OCI-LY7 (cell line): ENCODE results near the gene PLEKHM3.

ENCODE experiments used
- EZH2phosphoT487 ChIP-seq: fragments of 200-600 bp; sonication (generic); IDR thresholded peaks from 2 replicates; pipeline ENCODE4 v1.6.1; 2018; ENCODE audit warnings: low read depth, borderline replicate concordance, mild to moderate bottlenecking, mixed run types, antibody characterized with exemption, low read length, moderate library complexity, mixed read lengths
- TF ChIP-seq, protein P1 (sequence below): fragments of 200-600 bp; sonication (generic); conservative IDR thresholded peaks from 2 replicates; pipeline ENCODE4 v1.5.1; 2014; ENCODE audit warnings: mild to moderate bottlenecking, antibody characterized with exemption, low read length, moderate library complexity, mixed read lengths

DNA sequence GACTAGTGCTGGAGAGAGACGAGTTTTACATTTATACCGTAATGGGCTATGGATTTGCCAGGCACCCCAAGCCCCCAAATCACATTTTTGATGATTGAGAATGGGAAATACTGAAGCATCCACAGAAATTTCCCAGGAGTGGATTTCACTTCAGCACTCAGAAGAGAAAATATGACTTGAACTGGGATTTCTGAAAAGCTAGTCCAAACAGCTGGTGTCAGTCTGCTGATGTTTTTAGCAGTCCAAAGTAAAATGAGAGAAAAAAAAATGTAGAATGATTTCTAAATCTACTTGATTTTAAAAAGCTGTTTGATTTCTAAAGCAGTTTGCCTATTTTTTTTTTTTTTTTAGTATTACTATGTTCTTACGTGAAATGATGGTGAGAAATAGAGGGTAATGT, 105.0 kb downstream of the PLEKHM3 start:
- TF ChIP-seq, protein P1, sequence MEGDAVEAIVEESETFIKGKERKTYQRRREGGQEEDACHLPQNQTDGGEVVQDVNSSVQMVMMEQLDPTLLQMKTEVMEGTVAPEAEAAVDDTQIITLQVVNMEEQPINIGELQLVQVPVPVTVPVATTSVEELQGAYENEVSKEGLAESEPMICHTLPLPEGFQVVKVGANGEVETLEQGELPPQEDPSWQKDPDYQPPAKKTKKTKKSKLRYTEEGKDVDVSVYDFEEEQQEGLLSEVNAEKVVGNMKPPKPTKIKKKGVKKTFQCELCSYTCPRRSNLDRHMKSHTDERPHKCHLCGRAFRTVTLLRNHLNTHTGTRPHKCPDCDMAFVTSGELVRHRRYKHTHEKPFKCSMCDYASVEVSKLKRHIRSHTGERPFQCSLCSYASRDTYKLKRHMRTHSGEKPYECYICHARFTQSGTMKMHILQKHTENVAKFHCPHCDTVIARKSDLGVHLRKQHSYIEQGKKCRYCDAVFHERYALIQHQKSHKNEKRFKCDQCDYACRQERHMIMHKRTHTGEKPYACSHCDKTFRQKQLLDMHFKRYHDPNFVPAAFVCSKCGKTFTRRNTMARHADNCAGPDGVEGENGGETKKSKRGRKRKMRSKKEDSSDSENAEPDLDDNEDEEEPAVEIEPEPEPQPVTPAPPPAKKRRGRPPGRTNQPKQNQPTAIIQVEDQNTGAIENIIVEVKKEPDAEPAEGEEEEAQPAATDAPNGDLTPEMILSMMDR, result no peak
- no peak for TF ChIP-seq EZH2phosphoT487
